Breast epithelium (tissue), 4 donors: ENCODE results near the gene SKAP1. TPM values are rescaled to one million over a fixed set of nuclear protein-coding genes. Genes with fewer than 3 reads are reported as not detected.

Experiments
- DNase-seq, 2 donors: peaks; one replicate each; pipeline ENCODE4 v3.0.0-alpha.2; 2019; ENCODE audit warnings: low spot score in 2 of 2
- H3K27ac ChIP-seq, 2 donors: fragments of 200-600 bp; sonication (generic) in 1 of 2; one replicate each; pipeline ENCODE4 v1.5.1; 2016 to 2019; ENCODE audit warnings: mild to moderate bottlenecking in 1 of 2
- H3K27me3 ChIP-seq, 2 donors: fragments of 200-600 bp; sonication (generic) in 1 of 2; one replicate each; pipeline versions ENCODE4 v1.5.1 to v1.6.0; 2017 to 2019; ENCODE audit warnings: control low read depth in 1 of 2, mild to moderate bottlenecking in 1 of 2
- H3K36me3 ChIP-seq: fragments of 200-600 bp; one replicate; pipeline ENCODE4 v1.5.1; 2019
- H3K4me1 ChIP-seq, 2 donors: fragments of 200-600 bp; sonication (generic); one replicate each; pipeline ENCODE4 v1.5.1; 2016 to 2019; ENCODE audit warnings: control low read depth in 1 of 2
- H3K4me3 ChIP-seq, 3 donors: fragments of 200-600 bp; sonication (generic); 1 replicate in 2 of 3; 2 replicates in 1 of 3; pipeline ENCODE4 v1.5.1; 2016 to 2019; ENCODE audit warnings: mild to moderate bottlenecking in 3 of 3, moderate library complexity in 2 of 3
- H3K9me3 ChIP-seq, 2 donors: fragments of 200-600 bp; sonication (generic) in 1 of 2; one replicate each; pipeline ENCODE4 v1.5.1; 2016 to 2019; ENCODE audit warnings: control low read depth in 1 of 2
- CTCF ChIP-seq, 3 donors: fragments of 450-650 bp; IDR thresholded peaks; one replicate each; pipeline ENCODE4 v1.5.1; 2016 to 2017; ENCODE audit warnings: antibody characterized with exemption in 3 of 3, mild to moderate bottlenecking in 3 of 3, moderate library complexity in 3 of 3
- POLR2A ChIP-seq: fragments of 450-650 bp; IDR thresholded peaks from one replicate; pipeline ENCODE4 v1.6.1; 2016; ENCODE audit warnings: antibody characterized with exemption, mild to moderate bottlenecking, moderate library complexity
- POLR2AphosphoS5 ChIP-seq, 3 donors: sonication (generic); formaldehyde crosslinking; IDR thresholded peaks; one replicate each; pipeline ENCODE4 v1.6.1; 2017; ENCODE audit warnings: antibody characterized with exemption in 3 of 3
- intact Hi-C: fragments of 100-400 bp; cut with DNase I; formaldehyde crosslinking; loops from one replicate; pipeline ENCODE4 v1.15.1; 2023; ENCODE audit warnings: low total_unique reads
- total RNA-seq, 3 donors: library from RNA; depleted of rRNA; stranded (reverse); fragments of >200 nt; gene quantifications; one replicate each; pipeline ENCODE4 v1.1.0, GENCODE V29; 2016

The SKAP1 gene
- total RNA-seq, 3 donors from 2014 or later, result 1.1 to 7.5 (median 5.9) TPM

GRCh38 chr17:48313096-48313755 is 116.8 kb downstream of the SKAP1 start:
- Histone ChIP-seq H3K27me3 (peaks cover 0 to 47% of the 10 kb centered on the region in 2 donors), H3K27ac (no peak overlapping the region), H3K4me3 (no peak overlapping the region), H3K4me1 (no peaks in the 10 kb centered on the region), H3K36me3 (no peaks in the 10 kb centered on the region), H3K9me3 (no peaks in the 10 kb centered on the region)
- DNase-seq, result no peak
- TF ChIP-seq POLR2A (no peak), POLR2AphosphoS5 (IDR thresholded peaks at IDR 0.05) (no peak), CTCF (IDR thresholded peaks at IDR 0.05) (no peak)
- intact Hi-C loops, result no loop called here

- no peaks in the 10 kb centered on the region for H3K9me3 ChIP-seq
- no peak for DNase-seq
- no peaks in the 10 kb centered on the region for H3K4me1 ChIP-seq
- TF ChIP-seq POLR2AphosphoS5 (IDR thresholded peaks at IDR 0.05) (no peak), CTCF (IDR thresholded peaks at IDR 0.05) (no peak), POLR2A (no peak)
- H3K36me3 ChIP-seq, result no peaks in the 10 kb centered on the region
- intact Hi-C loops, result no loop called here
- H3K27ac ChIP-seq, result no peak overlapping the region
- H3K4me3 ChIP-seq, result no peak overlapping the region
- H3K27me3 ChIP-seq, result peaks cover 0 to 43% of the 10 kb centered on the region in 2 donors
These were observed 118.7 kb downstream of the SKAP1 start for GRCh38 chr17:48311324-48311723.

- no peak for DNase-seq
- H3K4me3 ChIP-seq, result no peak overlapping the region
- H3K9me3 ChIP-seq, result no peaks in the 10 kb centered on the region
- H3K36me3 ChIP-seq, result no peaks in the 10 kb centered on the region
- H3K27ac ChIP-seq, result no peak overlapping the region
- peaks cover 0 to 43% of the 10 kb centered on the region in 2 donors for H3K27me3 ChIP-seq
- TF ChIP-seq POLR2A, result no peak
- no peak for TF ChIP-seq POLR2AphosphoS5 (IDR thresholded peaks at IDR 0.05)
- no peak for TF ChIP-seq CTCF (IDR thresholded peaks at IDR 0.05)
- H3K4me1 ChIP-seq, result no peaks in the 10 kb centered on the region
- intact Hi-C loops, result no loop called here
These were observed 119.2 kb downstream of the SKAP1 start for GRCh38 chr17:48310748-48311213.

- Histone ChIP-seq H3K4me3 (no peak overlapping the region), H3K4me1 (no peaks in the 10 kb centered on the region), H3K27me3 (peaks cover 0 to 43% of the 10 kb centered on the region in 2 donors), H3K9me3 (no peaks in the 10 kb centered on the region), H3K27ac (no peak overlapping the region), H3K36me3 (no peaks in the 10 kb centered on the region)
- no peak for DNase-seq
- intact Hi-C loops, result loop anchor here (5.0 kb wide), 1 partner anchor 919 kb away; no protein-coding TSS in a partner anchor
- TF ChIP-seq POLR2A (no peak), POLR2AphosphoS5 (IDR thresholded peaks at IDR 0.05) (no peak), CTCF (IDR thresholded peaks at IDR 0.05) (no peak)
These were observed 121.4 kb downstream of the SKAP1 start for GRCh38 chr17:48308581-48308980.

- intact Hi-C loops, result loop anchor here (5.0 kb wide), 1 partner anchor 919 kb away; no protein-coding TSS in a partner anchor
- H3K27ac ChIP-seq, result no peak overlapping the region
- TF ChIP-seq CTCF (IDR thresholded peaks at IDR 0.05), result peak; percentile 44 to 66 (median 57)
- TF ChIP-seq POLR2AphosphoS5 (IDR thresholded peaks at IDR 0.05), result no peak
- no peaks in the 10 kb centered on the region for H3K9me3 ChIP-seq
- no peak overlapping the region for H3K4me3 ChIP-seq
- no peaks in the 10 kb centered on the region for H3K36me3 ChIP-seq
- H3K27me3 ChIP-seq, result peaks cover 0 to 39% of the 10 kb centered on the region in 2 donors
- DNase-seq, result no peak
- H3K4me1 ChIP-seq, result no peaks in the 10 kb centered on the region
These were observed 122.1 kb downstream of the SKAP1 start for GRCh38 chr17:48307814-48308411.
